Uterus (tissue), 2 donors: ENCODE results near the gene TMEM201.

Experiments
- CTCF ChIP-seq, 4 experiments: fragments of 200-600 bp in 2 of 4; fragments of 450-650 bp in 2 of 4; sonication (generic) in 2 of 4; IDR thresholded peaks; one replicate each; pipeline ENCODE4 v1.5.1; 2016 to 2019; ENCODE audit warnings: antibody characterized with exemption in 4 of 4, mild to moderate bottlenecking in 2 of 4, moderate library complexity in 1 of 4
- POLR2A ChIP-seq, 2 donors: fragments of 450-650 bp; IDR thresholded peaks; one replicate each; pipeline ENCODE4 v1.6.1; 2016; ENCODE audit warnings: antibody characterized with exemption in 2 of 2, mild to moderate bottlenecking in 1 of 2, moderate library complexity in 1 of 2

DNA sequence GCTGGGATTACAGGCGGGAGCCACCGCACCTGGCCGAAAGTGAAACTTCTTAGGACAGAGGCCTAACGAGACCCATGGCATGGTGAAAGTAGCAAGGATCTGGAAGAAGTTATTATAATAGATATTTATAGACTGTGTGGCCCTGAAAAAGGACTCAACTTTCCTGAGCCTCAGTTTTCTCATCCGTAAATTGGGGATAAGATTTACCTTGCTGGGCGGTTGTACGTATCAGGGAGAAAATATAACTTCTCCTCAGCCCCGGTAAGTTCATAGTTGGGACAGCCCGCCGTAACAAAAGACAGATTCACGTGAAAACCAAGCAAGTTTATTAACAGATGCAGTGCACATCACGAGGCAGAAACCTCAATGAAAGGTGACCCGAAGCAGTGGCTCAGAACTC is 57.3 kb downstream of the TMEM201 start:
- TF ChIP-seq CTCF (IDR thresholded peaks at IDR 0.05) = no peak
- no peak for TF ChIP-seq POLR2A (IDR thresholded peaks at IDR 0.05)
